SHP77 treated with DMSO at 0.1 percent for 48 hours (cell line): ENCODE data around the gene GIMAP1.

ENCODE experiments used
- DNase-seq: peaks from one replicate; lab custom pipeline; 2025; lab: John Stamatoyannopoulos, UW

The GIMAP1 gene

DNA sequence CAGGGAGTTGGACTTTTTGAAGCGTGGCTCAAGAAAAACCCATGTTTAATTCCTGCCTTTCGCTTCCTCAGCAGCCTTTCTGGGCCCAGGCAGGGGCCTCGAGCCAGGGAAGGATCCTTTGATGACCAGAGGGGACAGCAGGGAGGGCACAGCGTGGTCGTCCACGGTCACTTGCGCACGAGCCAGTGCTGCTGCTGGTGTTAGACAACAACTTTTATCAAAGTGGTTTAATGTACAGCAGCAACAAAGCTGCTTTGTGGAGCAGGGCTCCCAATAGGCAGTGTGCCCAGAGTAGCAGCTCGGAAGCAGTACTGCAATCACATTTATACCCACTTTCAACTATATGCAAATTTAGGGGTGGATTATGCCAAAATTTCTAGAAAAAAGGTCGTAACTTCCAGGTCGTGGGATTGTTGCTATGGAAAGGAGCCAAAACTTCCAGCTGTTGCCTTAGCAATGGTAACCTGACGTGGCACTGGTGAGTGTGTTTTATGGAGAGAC, 6.1 kb downstream of the GIMAP1 start:
- no peak for DNase-seq

DNA sequence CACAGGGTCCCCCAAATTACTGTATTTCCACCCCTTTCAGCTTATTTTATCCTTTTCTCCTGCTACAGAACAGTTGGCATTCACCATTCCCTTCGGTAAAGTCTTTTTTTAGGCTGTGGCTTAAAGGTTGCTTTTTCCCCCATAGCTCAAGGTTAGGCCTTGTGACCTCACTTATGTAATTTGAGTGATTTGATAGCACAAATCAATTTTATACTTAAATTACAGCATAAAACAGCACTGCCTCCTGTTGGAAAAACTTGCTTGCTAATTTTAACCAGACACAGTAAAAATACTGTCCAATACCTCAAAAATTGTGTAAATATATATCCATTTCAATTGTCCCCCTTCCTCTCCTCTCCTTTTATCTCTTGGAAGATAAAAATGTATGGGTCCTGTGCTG, 7.1 kb downstream of the GIMAP1 start:
- no peak for DNase-seq

DNA sequence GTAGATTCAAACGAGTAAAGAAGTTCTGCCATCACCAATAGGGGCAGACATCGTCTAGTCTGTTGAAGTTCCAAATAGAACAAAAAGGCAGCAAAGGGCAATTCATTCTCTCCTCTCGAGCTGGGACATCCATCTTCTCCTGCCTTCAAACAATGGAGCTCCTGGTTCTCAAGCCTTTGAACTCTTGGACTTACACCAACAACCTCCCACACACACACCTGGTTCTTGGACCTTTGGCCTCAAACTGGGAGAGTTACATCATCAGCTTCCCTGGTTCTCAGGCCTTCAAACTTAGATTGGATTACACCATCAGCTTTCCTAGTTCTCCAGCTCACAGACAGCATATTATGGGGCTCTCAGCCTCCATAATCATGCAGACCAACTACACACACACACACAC, 11.0 kb downstream of the GIMAP1 start:
- DNase-seq, result no peak

- DNase-seq, result no peak
Measured at GRCh38 chr7:150728011-150728410, 11.6 kb downstream of the GIMAP1 start.

DNA sequence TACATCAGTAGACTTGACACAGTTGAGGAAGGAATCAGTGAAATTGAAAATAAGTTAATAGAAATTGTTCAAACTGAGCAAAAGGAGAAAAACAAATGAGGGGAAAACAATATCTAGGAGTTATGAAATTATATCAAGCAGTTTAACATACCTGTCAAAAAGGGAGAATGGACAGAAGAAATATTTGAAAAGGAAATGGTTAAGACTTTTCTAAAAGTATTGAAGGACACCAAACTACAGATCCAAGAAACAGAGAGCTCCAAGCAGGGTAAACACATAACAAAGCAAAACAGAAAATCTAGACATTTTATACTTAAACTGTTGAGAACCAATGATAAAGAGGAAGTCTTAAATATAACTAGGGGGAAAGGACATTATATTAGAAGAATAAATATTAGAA, 12.2 kb downstream of the GIMAP1 start:
- no peak for DNase-seq

DNA sequence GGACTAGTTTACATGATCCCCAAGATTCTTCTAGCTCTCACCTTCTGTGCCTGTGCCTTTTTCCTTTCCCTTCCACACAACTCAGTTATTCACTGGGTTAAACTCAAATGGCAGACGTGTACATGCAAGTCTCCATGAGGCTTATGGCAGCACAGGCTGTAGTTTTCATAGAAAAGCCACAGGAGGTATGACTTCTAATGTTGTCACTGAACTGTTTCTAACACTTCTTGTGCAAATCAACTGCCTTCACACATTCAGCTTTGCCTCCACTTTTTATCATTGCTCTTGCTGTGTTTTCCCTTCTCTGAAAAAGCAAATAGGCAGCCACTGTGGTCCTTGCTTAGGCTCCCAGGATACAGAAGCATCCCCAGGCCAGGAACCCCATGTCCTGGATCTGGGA, 15.5 kb downstream of the GIMAP1 start:
- no peak for DNase-seq

- no peak for DNase-seq
Measured at GRCh38 chr7:150732786-150733481, 16.5 kb downstream of the GIMAP1 start.

GRCh38 chr7:150733482-150734095, 17.2 kb downstream of the GIMAP1 start:
- DNase-seq, result no peak

GRCh38 chr7:150734254-150734653, 17.8 kb downstream of the GIMAP1 start:
- DNase-seq, result no peak

- DNase-seq, result no peak
Measured at GRCh38 chr7:150735596-150736358, 19.4 kb downstream of the GIMAP1 start.

GRCh38 chr7:150736864-150737263, 20.5 kb downstream of the GIMAP1 start:
- DNase-seq, result no peak

DNA sequence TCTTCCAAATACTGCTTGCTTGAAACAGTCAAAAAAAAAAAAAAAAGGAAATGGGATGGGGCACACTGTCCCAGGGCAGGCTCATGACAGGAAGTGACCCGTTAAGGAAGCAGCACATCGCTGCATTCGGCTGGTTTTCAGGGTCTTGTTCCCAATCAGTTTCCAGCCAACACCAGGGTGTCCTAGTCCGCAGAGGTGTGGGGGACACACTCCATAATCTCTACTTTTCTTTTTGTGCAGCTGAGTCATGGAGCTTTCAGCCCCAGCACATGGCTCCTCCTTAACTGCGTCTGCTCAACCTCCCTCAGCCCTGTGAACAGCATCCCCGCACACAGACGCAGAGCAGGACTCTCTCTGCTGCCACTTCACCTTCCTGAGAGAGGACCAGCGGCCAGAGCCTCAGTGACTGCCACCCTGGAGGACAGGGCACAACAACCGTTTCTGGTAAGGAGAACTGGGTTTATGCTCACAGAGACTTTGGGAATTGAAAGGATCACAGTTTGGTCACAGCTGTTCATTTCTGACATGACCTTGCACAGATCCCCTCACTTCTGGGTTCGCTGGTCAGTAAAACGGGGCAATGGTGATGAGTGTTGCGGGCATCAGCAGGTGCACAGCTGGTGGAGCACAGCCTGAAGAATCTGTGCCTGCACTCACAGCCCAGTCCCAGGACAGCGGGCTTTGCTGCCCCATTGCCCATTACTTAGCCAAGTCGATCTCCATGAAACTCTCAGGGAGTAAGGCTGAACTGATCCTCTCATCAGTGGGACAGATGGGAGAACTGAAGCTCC, 21.0 kb downstream of the GIMAP1 start, which contains the start of gene GIMAP5:
Gene GIMAP5, plus strand, starts transcription at position 154 of the 791 bp plus-strand sequence. CDS start 3,467 bp downstream, outside the sequence.
- DNase-seq, result no peak

DNA sequence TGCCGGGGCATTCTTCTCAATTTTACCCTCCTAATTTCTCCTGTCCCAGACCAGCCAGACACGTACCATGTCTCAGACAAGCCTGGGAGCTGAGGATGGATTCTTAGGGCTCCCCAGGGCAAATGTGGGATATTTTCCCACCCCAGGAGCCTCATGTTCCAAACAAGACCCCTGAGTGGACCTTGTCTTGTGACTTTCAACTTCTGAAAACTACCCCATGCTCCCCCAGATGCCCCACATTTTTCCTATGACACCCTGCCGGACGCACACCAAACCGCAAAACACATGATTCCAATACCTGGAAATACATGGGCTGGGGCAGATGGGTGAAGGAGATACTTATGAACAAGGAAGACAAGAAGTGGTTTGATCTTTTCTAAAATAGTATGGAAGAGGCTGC, 21.7 kb downstream of the GIMAP1 start:
- no peak for DNase-seq

DNA sequence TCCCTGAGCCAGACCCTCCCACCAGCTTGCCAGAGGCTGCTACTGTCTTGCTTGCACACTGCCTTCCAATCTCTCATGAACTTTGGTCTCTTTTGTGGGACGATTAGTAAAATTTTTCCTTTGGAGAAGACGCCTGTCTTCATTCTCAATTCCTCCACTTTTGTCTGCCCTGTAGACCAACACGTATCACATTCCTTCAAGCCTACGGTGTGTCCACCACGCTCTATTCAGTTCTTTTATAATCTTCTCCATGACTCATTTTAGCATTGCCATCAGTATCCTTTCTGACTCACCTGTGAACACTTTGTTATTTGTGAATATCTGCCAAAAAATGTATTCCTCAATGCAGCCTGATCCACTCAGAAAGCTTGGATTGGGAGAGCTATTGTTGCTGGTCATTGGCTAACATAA, 22.2 kb downstream of the GIMAP1 start:
- DNase-seq, result no peak

GRCh38 chr7:150739033-150739432, 22.6 kb downstream of the GIMAP1 start:
- no peak for DNase-seq

GRCh38 chr7:150740053-150740452, 23.6 kb downstream of the GIMAP1 start:
- DNase-seq, result no peak

GRCh38 chr7:150742286-150742968, 26.0 kb downstream of the GIMAP1 start:
- DNase-seq, result no peak

DNA sequence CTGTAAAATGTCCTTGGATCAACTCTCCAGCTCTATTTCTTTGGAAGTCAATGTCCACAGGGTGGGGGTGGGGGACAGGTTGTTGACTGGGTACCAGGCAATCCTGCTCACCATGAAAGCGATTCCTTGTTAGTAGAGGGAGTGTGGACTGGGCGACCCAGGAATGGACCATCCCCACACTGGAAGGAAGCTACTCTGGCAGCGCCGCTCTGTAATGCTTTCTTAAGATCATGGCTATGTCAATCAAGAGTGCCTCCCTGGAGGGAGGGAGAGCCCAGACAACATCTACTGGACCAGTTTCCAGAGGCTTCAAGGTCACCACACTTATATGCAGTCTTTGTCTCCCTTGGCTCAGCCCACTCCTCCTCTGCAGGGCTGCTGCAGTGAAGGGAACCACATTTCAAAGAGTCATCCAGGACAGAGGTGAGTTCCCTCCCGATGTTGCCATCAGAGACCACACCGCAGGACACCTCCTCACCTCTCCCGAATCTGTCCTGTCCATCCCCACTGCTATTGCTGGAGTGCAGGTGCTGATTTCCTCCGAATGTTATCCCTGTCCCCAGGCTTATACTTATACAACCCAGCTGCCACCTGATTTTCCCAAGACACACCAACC, 27.7 kb downstream of the GIMAP1 start:
- DNase-seq, result no peak

DNA sequence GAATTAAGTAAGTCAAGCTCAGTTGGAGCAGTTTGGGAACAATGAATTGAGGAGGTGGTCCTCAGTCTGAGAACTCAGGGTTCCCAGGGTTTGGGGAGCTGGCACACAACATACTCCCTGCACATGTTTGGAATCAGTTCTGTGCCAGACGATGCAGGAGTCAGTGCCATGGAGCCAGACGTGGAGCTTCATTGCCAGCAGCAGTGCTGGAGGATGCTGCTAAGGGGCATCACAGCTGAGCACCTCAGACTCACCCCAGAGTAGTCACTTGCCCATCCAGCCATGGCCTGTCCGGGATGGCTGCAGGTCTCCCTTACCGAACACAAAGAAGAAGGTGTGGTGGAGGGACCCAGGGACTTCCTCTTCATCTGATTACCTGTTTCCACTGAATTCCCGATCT, 28.7 kb downstream of the GIMAP1 start:
- no peak for DNase-seq

DNA sequence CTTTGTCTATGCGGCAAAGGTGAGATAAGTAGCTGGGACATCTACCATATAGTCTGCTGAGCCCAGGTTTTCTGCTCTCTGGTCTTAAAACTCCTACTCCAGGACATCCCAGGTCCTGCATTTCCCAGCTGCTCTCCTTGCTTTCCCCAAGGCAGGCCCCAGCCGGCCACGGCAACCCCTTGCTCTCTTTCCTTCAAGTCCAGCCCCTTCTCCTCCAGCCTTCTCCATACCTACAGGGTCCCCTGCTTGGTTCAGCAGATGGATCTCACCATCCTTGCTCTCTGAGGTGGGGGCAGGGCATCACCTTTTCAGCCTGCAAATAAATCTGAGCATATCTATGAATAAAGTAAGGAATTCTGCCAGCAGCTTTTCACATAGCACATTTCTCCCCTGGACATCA, 29.5 kb downstream of the GIMAP1 start:
- DNase-seq, result no peak

- DNase-seq, result no peak
Measured at GRCh38 chr7:150746921-150747320, 30.5 kb downstream of the GIMAP1 start.
